ENCODE data around the gene GNL3L. TPM values are rescaled to one million over a fixed set of nuclear protein-coding genes. Genes with fewer than 3 reads are reported as not detected.

GNL3L gene
- total and polyA plus RNA-seq, 9 of the 15 experiments (the other 6 are each of a cell fraction or from before 2014, with no cell fraction given) = 11.5 to 81.7 (median 37.6) TPM

GRCh38 chrX:54597728-54598127 lies 67.7 kb downstream of the GNL3L start:
- H3K9ac ChIP-seq (ENCODE audit: insufficient read depth in 1 of 2, low read depth in 2 of 2, low read length in 2 of 2) = no peak overlapping the region
- intact Hi-C loops (cut with micrococcal nuclease) = no loop called here
- no peaks in the 10 kb centered on the region for H3K27me3 ChIP-seq (ENCODE audit: control insufficient read depth in 2 of 2, insufficient read depth in 2 of 2, low read length in 2 of 2)
- no peaks in the 10 kb centered on the region; a peak in 1 of 5 replicates for H3K4me1 ChIP-seq (replicated peaks in 1 of 2; ENCODE audit: control insufficient read depth in 2 of 2, insufficient read depth in 2 of 2, low read length in 2 of 2)
- TF ChIP-seq HLTF (IDR thresholded peaks at IDR 0.05) = no peak
- no peak for TF ChIP-seq DIDO1 (tag; IDR thresholded peaks at IDR 0.05; ENCODE audit: low read depth)
- TF ChIP-seq GTF2F1 (IDR thresholded peaks at IDR 0.05; ENCODE audit: low read depth, low read length) = no peak
- TF ChIP-seq RBM39 (optimal IDR thresholded peaks at IDR 0.05; ENCODE audit: low read depth, low read length) = no peak
- no peak for TF ChIP-seq CTCFL (IDR thresholded peaks at IDR 0.05; ENCODE audit: borderline replicate concordance, insufficient read depth, low read depth, low read length, poor library complexity, severe bottlenecking)
- TF ChIP-seq FUS (optimal IDR thresholded peaks at IDR 0.05; ENCODE audit: low read depth, low read length) = no peak
- no peak for TF ChIP-seq ZNF586 (CRISPR knock-in tag; conservative IDR thresholded peaks at IDR 0.05)
- no peak for TF ChIP-seq ELF4 (CRISPR knock-in tag; IDR thresholded peaks at IDR 0.05)
- no peak for TF ChIP-seq SIN3A (IDR thresholded peaks at IDR 0.05; ENCODE audit: borderline replicate concordance in 2 of 2, control insufficient read depth in 1 of 2, low read depth in 2 of 2, low read length in 2 of 2)
- TF ChIP-seq XRCC3 (IDR thresholded peaks at IDR 0.05) = no peak
- TF ChIP-seq FOXM1 (IDR thresholded peaks at IDR 0.05; ENCODE audit: low read depth) = no peak
- no peak for TF ChIP-seq FOXM1 (CRISPR knock-in tag; IDR thresholded peaks at IDR 0.05; ENCODE audit: low read depth)
- TF ChIP-seq RHOXF2B (CRISPR knock-in tag; conservative IDR thresholded peaks at IDR 0.05) = no peak
- TF ChIP-seq E2F3 (CRISPR knock-in tag; IDR thresholded peaks at IDR 0.05) = no peak
- no peak for TF ChIP-seq ZNF75A (CRISPR knock-in tag; IDR thresholded peaks at IDR 0.05)
- no peak for TF ChIP-seq NCOA4 (IDR thresholded peaks at IDR 0.05; ENCODE audit: partially characterized antibody)
- TF ChIP-seq GABPB1 (CRISPR knock-in tag; IDR thresholded peaks at IDR 0.05) = no peak
- TF ChIP-seq HBP1 (CRISPR knock-in tag; IDR thresholded peaks at IDR 0.05) = no peak
- no peak for TF ChIP-seq SRF (CRISPR knock-in tag; IDR thresholded peaks at IDR 0.05)
- TF ChIP-seq STAT5B (CRISPR knock-in tag; IDR thresholded peaks at IDR 0.05) = no peak
- H3K79me2 ChIP-seq (ENCODE audit: control insufficient read depth, insufficient read depth, low read length) = no peaks in the 10 kb centered on the region
- no peak for FAIRE-seq
- H4K20me1 ChIP-seq (replicated peaks; ENCODE audit: control insufficient read depth, insufficient read depth, low read length) = no peaks in the 10 kb centered on the region
- H3K27ac ChIP-seq (ENCODE audit: extremely low read depth, low read depth, low read length) = no peak overlapping the region
- in situ Hi-C loops (cut with MboI) = no loop called here
- WGBS (ENCODE audit: insufficient coverage, low coverage, missing lambda C conversion rate) = 40% methylated on average over 1 of the region's 2 CpGs
- no peaks in the 10 kb centered on the region for H3K9me1 ChIP-seq (ENCODE audit: control insufficient read depth, insufficient read depth, low read length)
- H3K4me3 ChIP-seq = no peak overlapping the region
- ATAC-seq = no peak
- no peak overlapping the region for H3K4me2 ChIP-seq (ENCODE audit: insufficient read depth, low read length)
- DNase-seq (ENCODE audit: extremely low read depth in 1 of 4, low spot score in 3 of 4) = no peak
- H2AFZ ChIP-seq (ENCODE audit: low read depth, low read length) = no peak overlapping the region
- BruUV-seq (replicated peaks) = no TSS peak
- H3K9me3 ChIP-seq (replicated peaks; ENCODE audit: control insufficient read depth, insufficient read depth, low read depth, low read length) = no peaks in the 10 kb centered on the region
- CTCF ChIA-PET (ENCODE audit: low intra/inter-chr PET ratio) = no interaction called here
- no peaks in the 10 kb centered on the region for H3K36me3 ChIP-seq (ENCODE audit: control insufficient read depth, insufficient read depth, low read length)
- POLR2A ChIA-PET = no interaction called here
